ENCODE measurements around the gene KCNJ3. TPM values are rescaled to one million over a fixed set of nuclear protein-coding genes. Genes with fewer than 3 reads are reported as not detected.

Gene KCNJ3
- total and polyA plus RNA-seq, 9 of the 15 experiments (the other 6 are each of a cell fraction or from before 2014, with no cell fraction given) = not detected

GRCh38 chr2:154713675-154714074 lies 15.2 kb downstream of the KCNJ3 start (continued):
- TF ChIP-seq SAP30 (IDR thresholded peaks at IDR 0.05; ENCODE audit: borderline replicate concordance, insufficient read depth, low read depth, low read length, poor library complexity, severe bottlenecking) (no peak), SMARCC2 (IDR thresholded peaks at IDR 0.05; ENCODE audit: low read depth) (no peak), DMBX1 (CRISPR knock-in tag; IDR thresholded peaks at IDR 0.05; ENCODE audit: borderline replicate concordance) (no peak), ZNF212 (CRISPR knock-in tag; IDR thresholded peaks at IDR 0.05) (no peak), ZNF79 (CRISPR knock-in tag; IDR thresholded peaks at IDR 0.05; ENCODE audit: low read depth) (no peak), RNF219 (CRISPR knock-in tag; IDR thresholded peaks at IDR 0.05) (no peak), ZNF57 (CRISPR knock-in tag; IDR thresholded peaks at IDR 0.05) (no peak), GABPB2 (CRISPR knock-in tag; conservative IDR thresholded peaks at IDR 0.05) (no peak)

- no TSS peak for BruUV-seq (replicated peaks)
- Histone ChIP-seq H3K4me3 (no peak overlapping the region), H3K36me3 (ENCODE audit: control insufficient read depth, insufficient read depth, low read length) (no peaks in the 10 kb centered on the region), H3K79me2 (ENCODE audit: control insufficient read depth, insufficient read depth, low read length) (no peaks in the 10 kb centered on the region), H2AFZ (ENCODE audit: low read depth, low read length) (no peak overlapping the region), H3K27me3 (ENCODE audit: control insufficient read depth in 2 of 2, insufficient read depth in 2 of 2, low read length in 2 of 2) (no peaks in the 10 kb centered on the region), H3K4me2 (ENCODE audit: insufficient read depth, low read length) (no peak overlapping the region), H3K27ac (ENCODE audit: extremely low read depth, low read depth, low read length) (no peak overlapping the region), H3K9ac (ENCODE audit: insufficient read depth in 1 of 2, low read depth in 2 of 2, low read length in 2 of 2) (no peak overlapping the region), H4K20me1 (replicated peaks; ENCODE audit: control insufficient read depth, insufficient read depth, low read length) (no peaks in the 10 kb centered on the region), H3K9me1 (ENCODE audit: control insufficient read depth, insufficient read depth, low read length) (no peaks in the 10 kb centered on the region), H3K4me1 (replicated peaks in 1 of 2; ENCODE audit: control insufficient read depth in 2 of 2, insufficient read depth in 2 of 2, low read length in 2 of 2) (no peaks in the 10 kb centered on the region), H3K9me3 (replicated peaks; ENCODE audit: control insufficient read depth, insufficient read depth, low read depth, low read length) (no peaks in the 10 kb centered on the region)
- intact Hi-C loops (cut with micrococcal nuclease) = no loop called here
- CTCF ChIA-PET (ENCODE audit: low intra/inter-chr PET ratio) = no interaction called here
- ATAC-seq (no peak), FAIRE-seq (no peak), DNase-seq (ENCODE audit: extremely low read depth in 1 of 4, low spot score in 3 of 4) (no peak)
- WGBS (ENCODE audit: insufficient coverage, low coverage, missing lambda C conversion rate) = 0% methylated on average over 2 of the region's 2 CpGs
- POLR2A ChIA-PET = no interaction called here
- in situ Hi-C loops (cut with MboI) = no loop called here
- TF ChIP-seq ILK (tag; IDR thresholded peaks at IDR 0.05; ENCODE audit: borderline replicate concordance, low read depth) (no peak), ZNF77 (CRISPR knock-in tag; IDR thresholded peaks at IDR 0.05) (no peak), TCF3 (CRISPR knock-in tag; IDR thresholded peaks at IDR 0.05) (no peak)
Measured at GRCh38 chr2:154720651-154721050, 22.2 kb downstream of the KCNJ3 start.
